Measurements from ENCODE around the gene FAM83C. TPM values are rescaled to one million over a fixed set of nuclear protein-coding genes. Genes with fewer than 3 reads are reported as not detected.
A peak's percentile ranks its signal among the peaks of the same experiment; 100 is the strongest.

Gene FAM83C
- total RNA-seq, 1 experiment from 2014 or later, result not detected

GRCh38 chr20:35303382-35303734 lies 11.1 kb upstream of the FAM83C start:
- H3K27me3 ChIP-seq (replicated peaks; ENCODE audit: insufficient read depth, low read depth, low read length, poor library complexity), result no peaks in the 10 kb centered on the region
- intact Hi-C loops (cut with micrococcal nuclease; ENCODE audit: unreplicated experiment), result loop anchor here (5.0 kb wide), 1 partner anchor 144 kb away; no protein-coding TSS in a partner anchor
- H3K4me1 ChIP-seq (ENCODE audit: insufficient read depth, low read length, poor library complexity, severe bottlenecking), result no peaks in the 10 kb centered on the region
- H3K4me3 ChIP-seq (ENCODE audit: low read depth, low read length, poor library complexity, severe bottlenecking), result no peak overlapping the region
- BruUV-seq (replicated peaks), result TSS peak; percentile 21
- H3K9me3 ChIP-seq (ENCODE audit: low read depth, low read length, poor library complexity, severe bottlenecking), result no peaks in the 10 kb centered on the region
- TF ChIP-seq CTCF (conservative IDR thresholded peaks at IDR 0.05; ENCODE audit: low read depth, low read length) (no peak), EZH2 (IDR thresholded peaks at IDR 0.05; ENCODE audit: borderline replicate concordance, low read depth, low read length, poor library complexity, severe bottlenecking) (no peak)
- no peak overlapping the region for H3K27ac ChIP-seq (ENCODE audit: low read depth, low read length, poor library complexity, severe bottlenecking)
- CTCF ChIA-PET, result interaction anchor here (0.9 to 1.8 kb wide), 3 partner anchors 9 to 26 kb away, joined by 4 to 5 read pairs (median 5); partner anchors contain the start of gene EIF6
- no peak for DNase-seq (ENCODE audit: low spot score)
- no peaks in the 10 kb centered on the region for H3K36me3 ChIP-seq (ENCODE audit: insufficient read depth, low read length, poor library complexity, severe bottlenecking)
- POLR2A ChIA-PET (ENCODE audit: low non-redundant PET), result no interaction called here

GRCh38 chr20:35302421-35303335 lies 10.5 kb upstream of the FAM83C start:
- CTCF ChIA-PET, result no interaction called here
- POLR2A ChIA-PET (ENCODE audit: low non-redundant PET), result no interaction called here
- Histone ChIP-seq H3K4me1 (ENCODE audit: insufficient read depth, low read length, poor library complexity, severe bottlenecking) (no peaks in the 10 kb centered on the region), H3K27ac (ENCODE audit: low read depth, low read length, poor library complexity, severe bottlenecking) (no peak overlapping the region), H3K9me3 (ENCODE audit: low read depth, low read length, poor library complexity, severe bottlenecking) (no peaks in the 10 kb centered on the region), H3K36me3 (ENCODE audit: insufficient read depth, low read length, poor library complexity, severe bottlenecking) (no peaks in the 10 kb centered on the region), H3K4me3 (ENCODE audit: low read depth, low read length, poor library complexity, severe bottlenecking) (no peak overlapping the region), H3K27me3 (replicated peaks; ENCODE audit: insufficient read depth, low read depth, low read length, poor library complexity) (no peaks in the 10 kb centered on the region)
- no peak for TF ChIP-seq CTCF (conservative IDR thresholded peaks at IDR 0.05; ENCODE audit: low read depth, low read length)
- no peak for TF ChIP-seq EZH2 (IDR thresholded peaks at IDR 0.05; ENCODE audit: borderline replicate concordance, low read depth, low read length, poor library complexity, severe bottlenecking)
- no peak for DNase-seq (ENCODE audit: low spot score)
- intact Hi-C loops (cut with micrococcal nuclease; ENCODE audit: unreplicated experiment), result loop anchor here (5.0 kb wide), 1 partner anchor 145 kb away; no protein-coding TSS in a partner anchor
- no TSS peak for BruUV-seq (replicated peaks)

GRCh38 chr20:35301426-35301825 lies 9.2 kb upstream of the FAM83C start:
- POLR2A ChIA-PET (ENCODE audit: low non-redundant PET), result no interaction called here
- H3K9me3 ChIP-seq (ENCODE audit: low read depth, low read length, poor library complexity, severe bottlenecking), result no peaks in the 10 kb centered on the region
- no peak overlapping the region for H3K27ac ChIP-seq (ENCODE audit: low read depth, low read length, poor library complexity, severe bottlenecking)

More at GRCh38 chr20:35301426-35301825, 9.2 kb upstream of the FAM83C start:
- no TSS peak for BruUV-seq (replicated peaks)
- Histone ChIP-seq H3K27me3 (replicated peaks; ENCODE audit: insufficient read depth, low read depth, low read length, poor library complexity) (no peaks in the 10 kb centered on the region), H3K4me3 (ENCODE audit: low read depth, low read length, poor library complexity, severe bottlenecking) (no peak overlapping the region), H3K4me1 (ENCODE audit: insufficient read depth, low read length, poor library complexity, severe bottlenecking) (no peaks in the 10 kb centered on the region), H3K36me3 (ENCODE audit: insufficient read depth, low read length, poor library complexity, severe bottlenecking) (no peaks in the 10 kb centered on the region)
- DNase-seq (ENCODE audit: low spot score), result no peak
- CTCF ChIA-PET, result interaction anchor here (0.6 kb wide), 1 partner anchor 261 kb away, joined by 12 read pairs; no protein-coding TSS in a partner anchor
- TF ChIP-seq CTCF (conservative IDR thresholded peaks at IDR 0.05; ENCODE audit: low read depth, low read length) (no peak), EZH2 (IDR thresholded peaks at IDR 0.05; ENCODE audit: borderline replicate concordance, low read depth, low read length, poor library complexity, severe bottlenecking) (no peak)
- intact Hi-C loops (cut with micrococcal nuclease; ENCODE audit: unreplicated experiment), result loop anchor here (5.0 kb wide), 1 partner anchor 146 kb away; no protein-coding TSS in a partner anchor

Data from A673 (cell line).